Suprapubic skin (tissue), 3 donors: Measurements from ENCODE around the gene IVD.

Experiments used
- EP300 ChIP-seq: sonication (generic); formaldehyde crosslinking; IDR thresholded peaks from one replicate; pipeline ENCODE4 v1.6.1; 2017; ENCODE audit warnings: antibody characterized with exemption
- POLR2A ChIP-seq, 2 donors: fragments of 450-650 bp; IDR thresholded peaks; one replicate each; pipeline ENCODE4 v1.6.1; 2017; ENCODE audit warnings: antibody characterized with exemption in 2 of 2, mild to moderate bottlenecking in 2 of 2, moderate library complexity in 2 of 2
- TF ChIP-seq, protein P1 (sequence below), 2 donors: fragments of 200-600 bp in 1 of 2; fragments of 450-650 bp in 1 of 2; sonication (generic) in 1 of 2; IDR thresholded peaks; one replicate each; pipeline ENCODE4 v1.5.1; 2016 to 2019; ENCODE audit warnings: antibody characterized with exemption in 2 of 2, mild to moderate bottlenecking in 1 of 2, moderate library complexity in 1 of 2

DNA sequence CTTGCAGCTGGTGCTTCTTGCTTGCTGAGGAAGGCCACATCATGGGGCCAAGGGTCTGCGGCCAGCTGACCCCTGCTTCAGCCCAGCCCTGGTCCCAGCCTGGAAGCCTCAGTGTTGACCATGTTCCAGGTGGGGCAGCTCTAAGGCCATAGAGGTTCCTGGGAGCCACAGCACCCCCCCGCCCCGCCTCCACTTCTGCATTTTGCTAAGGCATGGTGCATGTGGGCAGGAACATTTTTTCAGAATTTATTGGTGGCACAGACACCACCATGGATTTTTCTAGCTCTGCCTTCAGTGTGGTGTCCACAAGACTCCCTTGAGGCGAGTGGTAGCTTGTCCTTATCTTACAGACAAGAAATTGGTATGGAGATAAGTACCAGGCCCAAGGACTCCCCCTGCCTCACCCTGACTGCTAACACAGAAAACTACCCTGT is 63.3 kb downstream of the IVD start:
- TF ChIP-seq POLR2A (IDR thresholded peaks at IDR 0.05) (no peak), EP300 (no peak)
- TF ChIP-seq, protein P1, sequence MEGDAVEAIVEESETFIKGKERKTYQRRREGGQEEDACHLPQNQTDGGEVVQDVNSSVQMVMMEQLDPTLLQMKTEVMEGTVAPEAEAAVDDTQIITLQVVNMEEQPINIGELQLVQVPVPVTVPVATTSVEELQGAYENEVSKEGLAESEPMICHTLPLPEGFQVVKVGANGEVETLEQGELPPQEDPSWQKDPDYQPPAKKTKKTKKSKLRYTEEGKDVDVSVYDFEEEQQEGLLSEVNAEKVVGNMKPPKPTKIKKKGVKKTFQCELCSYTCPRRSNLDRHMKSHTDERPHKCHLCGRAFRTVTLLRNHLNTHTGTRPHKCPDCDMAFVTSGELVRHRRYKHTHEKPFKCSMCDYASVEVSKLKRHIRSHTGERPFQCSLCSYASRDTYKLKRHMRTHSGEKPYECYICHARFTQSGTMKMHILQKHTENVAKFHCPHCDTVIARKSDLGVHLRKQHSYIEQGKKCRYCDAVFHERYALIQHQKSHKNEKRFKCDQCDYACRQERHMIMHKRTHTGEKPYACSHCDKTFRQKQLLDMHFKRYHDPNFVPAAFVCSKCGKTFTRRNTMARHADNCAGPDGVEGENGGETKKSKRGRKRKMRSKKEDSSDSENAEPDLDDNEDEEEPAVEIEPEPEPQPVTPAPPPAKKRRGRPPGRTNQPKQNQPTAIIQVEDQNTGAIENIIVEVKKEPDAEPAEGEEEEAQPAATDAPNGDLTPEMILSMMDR (IDR thresholded peaks at IDR 0.05): no peak
